ENCODE data around the gene DEPDC1B. TPM values are rescaled to one million over a fixed set of nuclear protein-coding genes. Genes with fewer than 3 reads are reported as not detected.
"Not testable (repeated sequence)": the region's sequence is repeated elsewhere in the genome, so short reads cannot be mapped to it uniquely, and the experiment has no call there.

Gene DEPDC1B
- total RNA-seq, 1 experiment from 2014 or later, result 29.2 TPM

- Histone ChIP-seq H4K20me1 (ENCODE audit: insufficient read depth) (no peaks in the 10 kb centered on the region), H3K4me1 (replicated peaks; ENCODE audit: insufficient read depth) (no peaks in the 10 kb centered on the region), H3K27me3 (ENCODE audit: insufficient read depth, low read depth) (no peaks in the 10 kb centered on the region), H3K36me3 (ENCODE audit: low read depth) (no peaks in the 10 kb centered on the region), H3F3A (ENCODE audit: insufficient read depth, low read depth) (no peaks in the 10 kb centered on the region), H3K79me2 (ENCODE audit: low read depth) (peaks cover 4% of the 10 kb centered on the region; the same call in 1 of the 2 replicates), H3K27ac (no peak overlapping the region), H2AFZ (no peak overlapping the region), H3K4me3 (no peak overlapping the region), H3K9me2 (ENCODE audit: insufficient read depth) (no peaks in the 10 kb centered on the region), H3K4me2 (no peak overlapping the region), H3K9me3 (ENCODE audit: insufficient read depth, low read depth) (no peaks in the 10 kb centered on the region)
- no TSS peak for BruUV-seq (replicated peaks)
- no peak for DNase-seq
- POLR2A ChIA-PET (ENCODE audit: unreplicated experiment), result interaction anchor here (0.6 kb wide), 1 partner anchor 14 kb away, joined by 4 read pairs; the partner anchor contains the start of gene DEPDC1B
- CTCF ChIA-PET, result no interaction called here
- intact Hi-C loops (cut with micrococcal nuclease; ENCODE audit: unreplicated experiment), result no loop called here
- TF ChIP-seq EZH2 (IDR thresholded peaks at IDR 0.05; ENCODE audit: low read depth), result no peak
- TF ChIP-seq CTCF (conservative IDR thresholded peaks at IDR 0.05), result no peak
Observed at GRCh38 chr5:60685700-60686099, 14.3 kb downstream of the DEPDC1B start.

GRCh38 chr5:60685028-60685427 lies 14.9 kb downstream of the DEPDC1B start:
- H3K79me2 ChIP-seq (ENCODE audit: low read depth), result no peaks in the 10 kb centered on the region

GRCh38 chr5:60682007-60682406 lies 18.0 kb downstream of the DEPDC1B start:
- H3K9me3 ChIP-seq (ENCODE audit: insufficient read depth, low read depth); H3F3A ChIP-seq (ENCODE audit: insufficient read depth, low read depth); H2AFZ ChIP-seq; H3K36me3 ChIP-seq (ENCODE audit: low read depth); H4K20me1 ChIP-seq (ENCODE audit: insufficient read depth); H3K27me3 ChIP-seq (ENCODE audit: insufficient read depth, low read depth); intact Hi-C loops (cut with micrococcal nuclease; ENCODE audit: unreplicated experiment); DNase-seq; H3K4me1 ChIP-seq (replicated peaks; ENCODE audit: insufficient read depth); H3K27ac ChIP-seq; POLR2A ChIA-PET (ENCODE audit: unreplicated experiment); H3K4me3 ChIP-seq; CTCF ChIA-PET; H3K79me2 ChIP-seq (ENCODE audit: low read depth); H3K4me2 ChIP-seq; H3K9me2 ChIP-seq (ENCODE audit: insufficient read depth); BruUV-seq (replicated peaks): not testable (repeated sequence)

More at GRCh38 chr5:60685028-60685427, 14.9 kb downstream of the DEPDC1B start:
- Histone ChIP-seq H3K9me3 (ENCODE audit: insufficient read depth, low read depth) (no peaks in the 10 kb centered on the region), H3K4me1 (replicated peaks; ENCODE audit: insufficient read depth) (no peaks in the 10 kb centered on the region), H3K9me2 (ENCODE audit: insufficient read depth) (no peaks in the 10 kb centered on the region), H3K4me3 (no peak overlapping the region), H4K20me1 (ENCODE audit: insufficient read depth) (no peaks in the 10 kb centered on the region), H2AFZ (no peak overlapping the region), H3K27ac (no peak overlapping the region), H3K4me2 (no peak overlapping the region), H3K27me3 (ENCODE audit: insufficient read depth, low read depth) (no peaks in the 10 kb centered on the region), H3K36me3 (ENCODE audit: low read depth) (no peaks in the 10 kb centered on the region), H3F3A (ENCODE audit: insufficient read depth, low read depth) (no peaks in the 10 kb centered on the region)
- ChIA-PET CTCF (interaction anchor here (0.6 to 0.7 kb wide), 2 partner anchors 31 to 329 kb away, joined by 4 to 7 read pairs; no protein-coding TSS in a partner anchor), POLR2A (ENCODE audit: unreplicated experiment) (interaction anchor here (0.6 kb wide), 1 partner anchor 15 kb away, joined by 4 read pairs; the partner anchor contains the start of gene DEPDC1B)
- DNase-seq, result no peak
- TF ChIP-seq CTCF (conservative IDR thresholded peaks at IDR 0.05) (no peak), EZH2 (IDR thresholded peaks at IDR 0.05; ENCODE audit: low read depth) (no peak)
- BruUV-seq (replicated peaks), result no TSS peak
- intact Hi-C loops (cut with micrococcal nuclease; ENCODE audit: unreplicated experiment), result no loop called here

GRCh38 chr5:60679816-60680215 lies 20.1 kb downstream of the DEPDC1B start:
- TF ChIP-seq CTCF (conservative IDR thresholded peaks at IDR 0.05) (no peak), EZH2 (IDR thresholded peaks at IDR 0.05; ENCODE audit: low read depth) (no peak)
- Histone ChIP-seq H3K9me2 (ENCODE audit: insufficient read depth) (no peaks in the 10 kb centered on the region), H2AFZ (no peak overlapping the region), H3K27me3 (ENCODE audit: insufficient read depth, low read depth) (no peaks in the 10 kb centered on the region), H4K20me1 (ENCODE audit: insufficient read depth) (no peaks in the 10 kb centered on the region), H3K36me3 (ENCODE audit: low read depth) (no peaks in the 10 kb centered on the region), H3K9me3 (ENCODE audit: insufficient read depth, low read depth) (no peaks in the 10 kb centered on the region), H3K27ac (no peak overlapping the region), H3K79me2 (ENCODE audit: low read depth) (no peaks in the 10 kb centered on the region), H3F3A (ENCODE audit: insufficient read depth, low read depth) (no peaks in the 10 kb centered on the region), H3K4me2 (no peak overlapping the region), H3K4me3 (no peak overlapping the region), H3K4me1 (replicated peaks; ENCODE audit: insufficient read depth) (no peaks in the 10 kb centered on the region)
- CTCF ChIA-PET, result no interaction called here
- BruUV-seq (replicated peaks), result no TSS peak
- POLR2A ChIA-PET (ENCODE audit: unreplicated experiment), result no interaction called here
- DNase-seq, result no peak
- intact Hi-C loops (cut with micrococcal nuclease; ENCODE audit: unreplicated experiment), result loop anchor here (5.0 to 10.0 kb wide), 4 partner anchors 162 to 375 kb away; partner anchors contain the start of genes ELOVL7, ERCC8 and NDUFAF2
